ENCODE results near the gene MAPK13. TPM values are rescaled to one million over a fixed set of nuclear protein-coding genes. Genes with fewer than 3 reads are reported as not detected.
A peak's percentile ranks its signal among the peaks of the same experiment; 100 is the strongest.
"Not testable (repeated sequence)": the region's sequence is repeated elsewhere in the genome, so short reads cannot be mapped to it uniquely, and the experiment has no call there.

The MAPK13 gene
- total RNA-seq, 1 donor from 2014 or later: 12.2 TPM

- no peak for DNase-seq (ENCODE audit: low spot score)
These were observed 3.5 kb upstream of the MAPK13 start for GRCh38 chr6:36126553-36127458.

DNA sequence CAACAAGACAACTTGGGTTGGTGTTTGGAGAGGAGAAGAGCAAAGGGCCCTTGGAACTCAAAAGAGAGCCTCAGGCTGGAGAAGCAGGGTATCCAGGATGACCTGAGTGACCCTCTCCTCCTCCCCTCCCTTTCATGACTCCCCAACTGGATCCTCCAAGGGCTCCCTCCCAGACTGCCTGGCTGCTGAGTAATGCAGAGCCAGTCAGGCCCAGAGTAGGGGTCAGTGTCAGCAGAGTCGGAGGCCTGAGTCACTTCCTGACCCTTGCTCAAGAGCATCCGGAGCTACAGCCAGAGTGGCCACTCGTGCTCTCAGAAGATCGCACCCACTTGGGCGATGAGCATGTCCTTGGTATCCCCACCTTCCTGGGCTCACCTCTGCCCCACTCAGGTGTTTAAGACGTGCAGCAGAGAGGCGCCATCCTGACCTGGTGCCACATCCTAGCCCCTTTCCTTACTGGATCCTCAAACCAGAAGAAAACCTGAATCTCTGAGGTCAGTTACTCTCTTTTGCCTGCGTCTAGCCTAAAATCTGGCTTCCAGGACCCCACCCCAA lies 2.8 kb upstream of the MAPK13 start:
- peak; percentile 90 for DNase-seq (ENCODE audit: low spot score)

- no peak for DNase-seq (ENCODE audit: low spot score)
These were observed 2.2 kb upstream of the MAPK13 start for GRCh38 chr6:36128073-36128472.

DNA sequence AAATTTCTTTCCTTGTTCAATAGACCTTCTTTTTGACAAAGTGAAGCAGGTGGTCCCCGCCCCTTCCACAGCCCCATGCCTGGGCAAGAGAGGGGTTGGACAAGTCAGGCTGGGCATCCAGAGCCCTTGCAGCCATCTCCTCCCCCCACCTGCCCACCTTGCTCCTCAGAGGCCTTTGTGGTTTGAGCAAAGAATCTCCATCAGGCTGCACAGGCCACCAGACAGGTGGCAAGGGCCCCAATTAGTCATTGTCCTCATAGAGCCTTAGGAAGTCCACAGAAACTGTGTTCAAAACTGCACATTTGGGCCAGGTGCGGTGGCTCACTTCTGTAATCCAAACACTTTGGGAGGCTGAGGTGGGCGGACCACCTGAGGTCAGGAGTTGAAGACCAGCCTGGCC lies 1.5 kb upstream of the MAPK13 start:
- DNase-seq (ENCODE audit: low spot score): peak; percentile 60

GRCh38 chr6:36129334-36129733 lies 979 bp upstream of the MAPK13 start:
- not testable (repeated sequence) for DNase-seq (ENCODE audit: low spot score)

- peak; percentile 89 for DNase-seq (ENCODE audit: low spot score)
These were observed 576 bp downstream of the MAPK13 start for GRCh38 chr6:36130667-36131510.

DNA sequence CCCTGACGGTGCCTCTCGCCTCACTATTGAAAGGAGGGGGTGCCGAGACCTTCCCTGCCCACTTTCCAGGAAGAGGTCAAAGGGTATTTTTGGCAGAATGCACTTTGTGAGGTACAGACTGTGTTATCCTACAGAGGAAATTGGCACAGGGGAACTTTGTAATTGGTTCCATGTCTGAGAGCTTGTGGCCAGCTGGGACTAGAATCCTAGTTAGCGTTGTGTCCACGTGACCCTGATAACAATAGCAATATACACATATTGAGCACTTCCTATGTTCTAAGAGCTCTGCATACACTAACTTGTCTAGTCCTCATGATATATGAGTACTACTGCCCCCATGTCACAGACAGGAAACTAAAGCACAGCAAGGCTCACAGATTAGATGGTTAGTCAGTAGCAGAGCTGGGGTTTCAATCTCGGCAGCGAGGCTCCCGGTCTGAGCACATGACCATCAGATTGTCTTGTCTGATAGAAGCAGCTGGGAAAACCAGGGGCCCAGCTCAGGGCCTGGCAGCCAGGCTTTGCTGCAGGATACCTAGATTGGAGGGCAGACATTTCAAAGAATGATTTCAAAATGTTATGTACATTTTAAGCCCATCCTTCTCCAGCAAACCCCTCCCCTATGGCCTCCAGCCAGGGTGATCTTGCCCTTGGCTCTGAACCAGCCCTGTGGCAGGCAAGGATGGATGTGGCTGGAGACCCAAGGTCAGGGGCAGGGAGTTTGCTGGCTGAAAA lies 1.4 kb downstream of the MAPK13 start:
- peak; percentile 87 for DNase-seq (ENCODE audit: low spot score)

- DNase-seq (ENCODE audit: low spot score): peak; percentile 60
These were observed 2.1 kb downstream of the MAPK13 start for GRCh38 chr6:36132246-36132895.

- DNase-seq (ENCODE audit: low spot score): peak; percentile 65
These were observed 2.8 kb downstream of the MAPK13 start for GRCh38 chr6:36133148-36133547.

DNA sequence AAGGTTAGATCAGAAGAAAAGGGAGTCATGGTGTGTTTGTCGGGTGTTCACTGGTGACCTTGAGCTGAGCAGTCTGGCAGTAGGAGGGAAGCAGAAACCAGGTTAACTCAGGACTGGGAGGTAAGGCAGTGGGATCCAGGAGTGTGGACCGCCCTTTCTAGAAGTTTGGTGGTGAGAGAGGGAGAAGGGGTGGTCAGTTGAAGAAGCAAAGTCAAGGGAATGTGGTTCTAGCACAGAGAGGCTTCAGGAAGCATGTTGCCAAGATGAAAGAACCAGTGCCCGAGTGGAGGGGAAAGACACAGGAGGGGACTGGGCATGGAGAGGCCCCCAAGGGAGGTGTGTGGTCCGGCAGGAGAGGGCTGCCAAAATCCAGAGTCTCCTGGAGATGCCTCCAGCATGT lies 3.6 kb downstream of the MAPK13 start:
- peak; percentile 60 for DNase-seq (ENCODE audit: low spot score)

- DNase-seq (ENCODE audit: low spot score): no peak
These were observed 4.9 kb downstream of the MAPK13 start for GRCh38 chr6:36135053-36135731.

- DNase-seq (ENCODE audit: low spot score): no peak
These were observed 5.7 kb downstream of the MAPK13 start for GRCh38 chr6:36136034-36136433.

DNA sequence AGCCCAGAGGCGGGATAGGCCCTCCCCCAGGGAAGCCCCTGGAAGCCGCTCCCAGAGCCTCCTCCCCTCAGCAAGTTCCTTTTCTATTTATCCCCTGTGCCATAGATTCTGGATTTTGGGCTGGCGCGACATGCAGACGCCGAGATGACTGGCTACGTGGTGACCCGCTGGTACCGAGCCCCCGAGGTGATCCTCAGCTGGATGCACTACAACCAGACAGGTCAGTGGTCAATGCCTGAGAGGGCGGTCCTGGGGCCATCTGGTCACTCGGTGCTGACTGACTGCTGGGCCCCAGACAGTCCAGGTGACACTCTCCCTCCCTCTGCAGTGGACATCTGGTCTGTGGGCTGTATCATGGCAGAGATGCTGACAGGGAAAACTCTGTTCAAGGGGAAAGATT lies 6.2 kb downstream of the MAPK13 start:
- DNase-seq (ENCODE audit: low spot score): peak; percentile 81

- peak; percentile 71 for DNase-seq (ENCODE audit: low spot score)
These were observed 8.4 kb downstream of the MAPK13 start for GRCh38 chr6:36138667-36139066.

- DNase-seq (ENCODE audit: low spot score): peak; percentile 80
These were observed 9.1 kb downstream of the MAPK13 start for GRCh38 chr6:36139431-36139830.

DNA sequence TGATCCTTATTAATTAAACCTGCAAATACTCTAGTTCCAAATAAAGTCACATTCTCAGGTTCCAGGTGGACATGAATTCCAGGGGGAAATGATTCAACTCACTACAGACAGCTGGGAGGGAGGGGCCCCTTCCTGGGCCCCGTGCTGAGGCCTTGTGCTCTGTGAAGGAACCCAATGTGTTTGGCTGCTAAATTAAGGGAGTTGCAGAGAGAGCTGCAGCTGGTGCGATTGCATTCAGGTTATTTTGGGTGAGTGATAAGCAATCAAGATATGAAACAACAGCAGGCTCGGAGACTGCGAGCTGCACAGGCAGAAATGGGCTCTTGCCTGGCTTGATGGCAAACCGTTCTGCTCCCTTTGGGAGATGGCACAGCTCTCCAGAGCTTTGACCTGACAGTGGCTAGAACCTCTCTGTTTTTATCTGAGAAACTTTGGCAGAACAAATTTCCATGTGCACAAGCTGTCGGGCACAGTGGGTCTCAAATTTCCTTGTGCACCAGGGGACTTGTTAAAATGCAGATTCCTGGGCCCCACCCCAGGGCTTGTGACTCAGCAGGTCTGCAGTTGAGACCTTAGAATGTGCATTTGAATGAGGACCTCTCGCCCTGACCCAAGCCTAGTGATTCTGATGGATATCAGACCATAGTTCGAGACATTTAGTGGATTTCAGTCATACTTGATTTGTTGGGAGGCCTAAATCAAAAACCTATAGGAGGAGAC lies 9.8 kb downstream of the MAPK13 start:
- DNase-seq (ENCODE audit: low spot score): peak; percentile 64

DNA sequence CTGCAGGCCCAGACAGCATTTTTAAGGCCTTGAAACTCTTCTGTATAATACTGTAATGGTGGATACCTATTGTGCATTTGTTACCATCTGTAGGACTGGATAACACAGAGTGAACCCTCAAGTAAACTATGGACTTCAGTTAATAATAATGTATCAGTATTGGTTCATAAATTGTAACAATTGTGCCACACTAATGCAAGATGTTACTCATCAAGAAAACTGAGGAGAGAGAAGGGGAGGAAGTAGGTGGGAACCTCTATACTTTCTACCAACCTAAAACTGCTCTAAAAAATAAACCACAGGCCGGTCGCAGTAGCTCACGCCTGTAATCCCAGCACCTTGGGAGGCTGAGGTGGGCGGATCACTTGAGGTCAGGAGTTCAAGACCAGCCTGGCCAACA lies 10.8 kb downstream of the MAPK13 start:
- DNase-seq (ENCODE audit: low spot score): no peak

DNA sequence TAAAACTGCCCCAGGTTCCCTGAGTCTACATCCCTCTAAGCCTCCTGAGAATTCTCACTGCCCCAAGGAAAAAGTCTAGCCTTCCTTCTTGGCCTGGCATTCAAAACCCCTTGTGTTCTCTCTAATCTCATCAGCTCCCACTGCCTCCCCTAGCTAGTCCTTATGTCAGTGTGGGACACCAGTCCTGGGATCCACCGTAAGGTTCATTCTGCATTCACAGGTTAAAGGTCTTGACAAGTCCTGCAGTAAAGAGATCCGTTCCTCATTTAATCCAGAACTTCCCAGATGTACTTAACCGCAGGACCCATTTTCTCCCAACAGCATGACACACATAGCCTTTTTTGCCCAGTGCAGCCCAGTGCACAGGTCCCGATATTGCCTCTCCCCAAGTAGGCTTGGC lies 11.6 kb downstream of the MAPK13 start:
- DNase-seq (ENCODE audit: low spot score): no peak
